Mesodermal cell (in vitro differentiated cells): ENCODE data around the gene PSAPL1.

Source experiments
- H3K27ac ChIP-seq: 2 replicates; pipeline ENCODE4 v1.7.0; 2013; ENCODE audit warnings: mild to moderate bottlenecking, low read depth, low read length, moderate library complexity; ENCODE audit not compliant: severe bottlenecking
- H3K36me3 ChIP-seq: 2 replicates; pipeline ENCODE4 v1.7.1; 2013; ENCODE audit warnings: mild to moderate bottlenecking, low read length, moderate library complexity; ENCODE audit not compliant: control insufficient read depth, insufficient read depth
- H3K4me1 ChIP-seq: one replicate; pipeline ENCODE4 v1.7.1; 2013; ENCODE audit warnings: mild to moderate bottlenecking, low read length; ENCODE audit not compliant: insufficient read depth, control insufficient read depth, poor library complexity, severe bottlenecking
- H3K4me3 ChIP-seq: 2 replicates; pipeline ENCODE4 v1.7.0; 2013; ENCODE audit warnings: low read length, control low read depth, mild to moderate bottlenecking; ENCODE audit not compliant: insufficient read depth, poor library complexity, severe bottlenecking; ENCODE audit errors: extremely low read depth
- H3K9me3 ChIP-seq: 2 replicates; pipeline ENCODE4 v1.7.1; 2013; ENCODE audit warnings: mild to moderate bottlenecking, low read length, moderate library complexity; ENCODE audit not compliant: control insufficient read depth
- WGBS, 2 experiments: methylation state at CpG; one replicate each; pipeline ENCODE4 v1.1.5; 2013; ENCODE audit warnings: missing lambda C conversion rate in 2 of 2; ENCODE audit not compliant: insufficient coverage in 2 of 2; 5-methylcytosine and 5-hydroxymethylcytosine counted together

The PSAPL1 gene

DNA sequence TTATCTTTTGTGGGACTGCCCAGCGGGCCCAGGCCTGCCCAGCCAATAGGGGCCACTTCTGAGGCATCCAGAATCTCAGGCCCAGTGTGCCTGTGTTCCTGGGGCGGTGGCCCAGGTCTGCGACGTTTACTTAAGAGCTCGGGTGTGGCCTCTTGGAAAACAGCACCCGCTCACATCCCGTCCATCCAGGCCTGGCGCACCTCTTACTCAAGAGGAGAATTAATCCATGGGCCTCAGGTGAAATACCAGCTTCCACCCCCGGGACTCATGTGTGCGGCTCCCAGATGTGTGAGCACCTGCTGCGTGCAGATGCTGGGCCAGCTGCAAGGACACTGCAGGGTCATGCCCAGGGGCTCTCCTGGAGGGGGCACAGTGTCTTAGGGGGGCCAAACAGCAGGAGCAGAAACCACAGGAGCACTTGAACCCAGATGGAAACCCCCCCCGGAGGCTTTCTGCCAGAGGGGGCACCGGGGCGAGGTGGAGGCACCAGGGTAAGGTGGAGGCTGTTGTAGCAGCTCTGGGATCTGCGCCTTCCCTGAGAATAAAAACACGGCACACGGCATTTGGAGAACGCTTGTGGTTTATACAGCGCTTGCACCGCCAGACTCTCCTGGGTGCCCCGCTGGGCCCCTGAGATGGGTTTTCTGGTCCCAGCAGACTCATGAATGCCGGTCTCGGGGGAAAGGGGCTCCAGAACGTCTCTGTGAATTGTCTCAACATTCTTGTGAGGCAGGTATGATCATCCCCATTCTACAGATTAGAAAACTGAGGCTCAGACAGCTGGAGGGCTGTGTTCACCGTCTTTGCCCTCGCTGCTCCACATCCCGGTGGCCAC lies 2.8 kb downstream of the PSAPL1 start:
- WGBS, 2 experiments, result 93 to 94% methylated on average over 24 to 26 of the region's 27 CpGs

DNA sequence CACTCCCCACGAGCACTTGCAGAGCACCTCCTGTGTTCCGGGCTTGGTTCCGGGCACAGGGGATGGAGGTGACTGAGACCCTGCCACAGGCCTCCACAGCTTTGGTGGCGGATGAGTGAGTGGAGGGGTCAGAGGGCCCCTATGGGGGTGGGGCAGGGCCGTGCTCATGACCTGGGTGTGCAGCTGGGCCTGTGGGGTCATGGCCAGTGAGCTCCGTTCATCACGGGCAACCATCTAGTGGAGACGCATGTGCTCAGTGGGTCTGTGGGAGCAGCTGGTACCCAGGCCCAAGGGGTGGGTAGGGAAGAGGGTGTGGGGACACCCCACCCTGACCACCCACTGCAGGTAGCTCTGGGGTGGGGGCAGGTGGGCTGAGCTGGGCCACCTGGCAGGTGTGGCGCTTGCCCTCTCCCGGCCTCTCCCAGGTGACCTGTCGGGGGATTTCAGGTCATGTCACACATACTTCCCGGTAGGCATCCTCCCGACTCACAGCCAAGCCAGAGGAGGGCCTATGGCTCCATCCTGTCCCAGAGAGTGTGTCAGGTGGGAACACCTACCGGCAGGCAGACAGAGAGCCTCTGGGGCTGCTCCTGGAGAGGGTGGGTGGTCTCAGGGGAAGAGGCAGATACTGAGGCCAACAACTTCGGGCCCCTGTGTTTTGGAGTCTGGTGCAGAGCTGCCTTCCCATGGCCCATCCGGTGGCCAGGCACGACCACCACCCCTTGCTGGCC lies 3.6 kb downstream of the PSAPL1 start:
- Histone ChIP-seq H3K9me3 (no peaks in the 10 kb centered on the region), H3K27ac (no peak overlapping the region), H3K4me1 (peaks cover 34% of the 10 kb centered on the region), H3K4me3 (no peak overlapping the region), H3K36me3 (no peaks in the 10 kb centered on the region)
- WGBS, 2 experiments, result 87 to 95% methylated on average over 13 to 17 of the region's 17 CpGs

More for the DNA sequence above, 2.8 kb downstream of the PSAPL1 start:
- H3K4me3 ChIP-seq, result no peak overlapping the region
- no peak overlapping the region for H3K27ac ChIP-seq
- H3K36me3 ChIP-seq, result no peaks in the 10 kb centered on the region
- H3K9me3 ChIP-seq, result no peaks in the 10 kb centered on the region
- peaks cover 37% of the 10 kb centered on the region for H3K4me1 ChIP-seq

GRCh38 chr4:7430368-7430964 lies 4.3 kb downstream of the PSAPL1 start:
- Histone ChIP-seq H3K36me3 (no peaks in the 10 kb centered on the region), H3K4me3 (no peak overlapping the region), H3K27ac (no peak overlapping the region), H3K4me1 (peaks cover 28% of the 10 kb centered on the region), H3K9me3 (no peaks in the 10 kb centered on the region)
- 55 to 60% methylated on average over 14 to 16 of the region's 16 CpGs for WGBS, 2 experiments

GRCh38 chr4:7429601-7430078 lies 5.1 kb downstream of the PSAPL1 start:
- Histone ChIP-seq H3K27ac (no peak overlapping the region), H3K9me3 (no peaks in the 10 kb centered on the region), H3K36me3 (no peaks in the 10 kb centered on the region), H3K4me3 (no peak overlapping the region), H3K4me1 (peaks cover 19% of the 10 kb centered on the region)
- WGBS, 2 experiments, result 77 to 81% methylated on average over 12 to 15 of the region's 17 CpGs

GRCh38 chr4:7429069-7429416 lies 5.7 kb downstream of the PSAPL1 start:
- H3K36me3 ChIP-seq, result no peaks in the 10 kb centered on the region
- H3K4me1 ChIP-seq, result peaks cover 16% of the 10 kb centered on the region
- H3K9me3 ChIP-seq, result no peaks in the 10 kb centered on the region
- no peak overlapping the region for H3K27ac ChIP-seq
- WGBS, 2 experiments, result 85 to 95% methylated on average over 7 of the region's 9 CpGs
- no peak overlapping the region for H3K4me3 ChIP-seq

DNA sequence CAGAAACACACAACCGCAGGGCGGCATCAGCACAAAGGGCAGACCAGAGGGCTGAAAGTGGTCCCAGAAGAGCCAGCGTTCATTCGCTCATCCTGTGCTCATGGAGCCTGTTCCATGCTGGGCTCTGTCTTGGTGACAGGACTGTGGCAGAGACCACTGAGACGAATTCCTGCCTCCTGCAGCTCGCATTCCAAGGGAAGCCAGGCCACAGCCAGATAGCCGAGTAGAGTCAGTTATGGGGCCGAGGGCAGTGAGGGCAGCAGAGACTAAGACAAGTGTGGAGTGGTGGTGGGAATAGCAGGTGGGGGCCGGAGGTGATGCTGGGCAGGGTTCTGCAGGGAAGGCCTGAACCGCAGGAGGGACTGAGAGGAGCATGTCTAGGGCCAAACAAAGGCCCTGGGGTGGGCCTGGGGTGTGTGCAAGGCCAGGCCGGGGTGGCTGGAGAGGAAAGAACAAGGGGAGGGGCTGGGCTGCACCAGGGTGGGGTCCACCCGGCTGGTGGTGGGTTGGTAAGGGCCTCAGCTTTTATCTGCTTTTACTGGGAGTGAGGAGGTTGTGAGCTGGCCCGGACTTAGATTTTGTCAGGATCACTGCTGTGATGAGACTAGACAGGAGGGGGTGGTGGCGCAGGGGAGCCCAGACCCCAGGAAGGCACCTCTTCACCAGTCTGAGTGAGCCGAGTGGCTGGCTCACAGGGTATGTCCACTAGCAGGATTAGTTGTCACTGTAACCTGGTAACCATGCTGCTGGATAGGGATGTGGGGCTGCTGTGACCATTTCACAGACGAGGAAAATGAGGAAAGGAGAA lies 6.3 kb downstream of the PSAPL1 start:
- Histone ChIP-seq H3K9me3 (no peaks in the 10 kb centered on the region), H3K36me3 (no peaks in the 10 kb centered on the region), H3K4me3 (no peak overlapping the region), H3K4me1 (peaks cover 16% of the 10 kb centered on the region), H3K27ac (no peak overlapping the region)
- WGBS, 2 experiments, result 60 to 61% methylated on average over 13 to 16 of the region's 16 CpGs

GRCh38 chr4:7427831-7428260 lies 6.9 kb downstream of the PSAPL1 start:
- H3K36me3 ChIP-seq, result no peaks in the 10 kb centered on the region
- no peaks in the 10 kb centered on the region for H3K9me3 ChIP-seq
- H3K4me1 ChIP-seq, result peaks cover 16% of the 10 kb centered on the region
- 71 to 91% methylated on average over 5 to 10 of the region's 13 CpGs for WGBS, 2 experiments
- H3K4me3 ChIP-seq, result no peak overlapping the region
- no peak overlapping the region for H3K27ac ChIP-seq

DNA sequence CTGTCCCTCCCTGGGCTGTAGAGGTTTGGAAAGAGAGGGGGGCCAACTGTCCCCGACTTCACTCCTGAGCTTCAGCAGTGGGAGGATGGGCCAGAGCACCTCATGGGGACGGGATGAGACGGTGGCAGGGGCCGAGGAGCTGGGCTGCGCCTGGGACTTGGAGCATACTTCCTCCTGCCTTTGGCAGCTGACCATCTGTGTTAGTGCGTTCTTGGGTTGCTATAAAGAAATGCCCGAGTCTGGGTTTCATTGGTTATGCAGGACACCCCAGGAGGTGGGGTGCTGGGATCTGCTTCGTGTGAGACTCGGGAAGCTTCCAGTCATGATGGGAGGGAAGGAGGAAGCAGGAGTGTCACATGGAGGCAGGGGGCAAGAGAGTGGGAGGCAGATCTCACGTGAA lies 7.4 kb downstream of the PSAPL1 start:
- H3K36me3 ChIP-seq, result no peaks in the 10 kb centered on the region
- WGBS, 2 experiments, result 74 to 77% methylated on average over 9 to 10 of the region's 10 CpGs
- H3K4me3 ChIP-seq, result no peak overlapping the region
- no peak overlapping the region for H3K27ac ChIP-seq
- H3K4me1 ChIP-seq, result peaks cover 16% of the 10 kb centered on the region
- H3K9me3 ChIP-seq, result no peaks in the 10 kb centered on the region

- 92 to 96% methylated on average over 13 to 17 of the region's 20 CpGs for WGBS, 2 experiments
- Histone ChIP-seq H3K36me3 (no peaks in the 10 kb centered on the region), H3K9me3 (no peaks in the 10 kb centered on the region), H3K4me3 (no peak overlapping the region), H3K4me1 (peaks cover 16% of the 10 kb centered on the region), H3K27ac (no peak overlapping the region)
These were observed 8.1 kb downstream of the PSAPL1 start for GRCh38 chr4:7426525-7427171.
